Measurements from ENCODE around the gene DIP2B. TPM values are rescaled to one million over a fixed set of nuclear protein-coding genes. Genes with fewer than 3 reads are reported as not detected.

DIP2B gene
- total RNA-seq, 1 experiment from 2014 or later, result 11.8 TPM

Other genes starting within 250 kb of the DIP2B start
- gene LIMA1, start 221.5 kb upstream of the DIP2B start, total RNA-seq (2014; rRNA removed; shearing (Covaris generic)), result 72.9 and 86.3 TPM in 2 replicates
- not detected in 2 replicates for gene FAM186A, start 108.4 kb upstream of the DIP2B start, total RNA-seq (2014; rRNA removed; shearing (Covaris generic))
- 14.3 and 17.3 TPM in 2 replicates for gene LARP4, start 104.1 kb upstream of the DIP2B start, total RNA-seq (2014; rRNA removed; shearing (Covaris generic))